Stomach (tissue), 9 donors: ENCODE measurements around the gene DNAJC1. TPM values are rescaled to one million over a fixed set of nuclear protein-coding genes. Genes with fewer than 3 reads are reported as not detected.

Experiments used
- DNase-seq, 2 donors: peaks; one replicate each; pipeline versions ENCODE4 v3.0.0 to v3.0.0-alpha.2; 2013 to 2019
- H3K27ac ChIP-seq, 5 donors: fragments of 200-600 bp in 4 of 5; sonication (generic) in 4 of 5; one replicate each; pipeline ENCODE4 v1.5.1; 2013 to 2019; ENCODE audit warnings: mild to moderate bottlenecking in 1 of 5, moderate library complexity in 1 of 5
- H3K27me3 ChIP-seq, 3 donors: fragments of 200-600 bp; sonication (generic); one replicate each; pipeline ENCODE4 v1.5.1; 2017 to 2019; ENCODE audit warnings: mixed run types in 1 of 3
- H3K36me3 ChIP-seq, 4 donors: fragments of 200-600 bp; sonication (generic); 1 replicate in 3 of 4; 2 replicates in 1 of 4; pipeline ENCODE4 v1.5.1; 2016 to 2019
- H3K4me1 ChIP-seq, 4 donors: fragments of 200-600 bp; sonication (generic); one replicate each; pipeline ENCODE4 v1.5.1; 2016 to 2019
- H3K4me3 ChIP-seq, 4 donors: fragments of 200-600 bp; sonication (generic) in 3 of 4; one replicate each; pipeline ENCODE4 v1.5.1; 2016 to 2019; ENCODE audit warnings: mild to moderate bottlenecking in 1 of 4
- H3K9me3 ChIP-seq, 4 donors: fragments of 200-600 bp; sonication (generic); one replicate each; pipeline ENCODE4 v1.5.1; 2016 to 2019
- CTCF ChIP-seq, 7 experiments: fragments of 450-650 bp in 4 of 7; fragments of 200-600 bp in 3 of 7; sonication (generic) in 3 of 7; IDR thresholded peaks; one replicate each; pipeline ENCODE4 v1.5.1; 2016 to 2019; ENCODE audit warnings: antibody characterized with exemption in 7 of 7, control low read depth in 2 of 7, mild to moderate bottlenecking in 1 of 7
- EP300 ChIP-seq: sonication (generic); formaldehyde crosslinking; IDR thresholded peaks from one replicate; pipeline ENCODE4 v1.6.1; 2017; ENCODE audit warnings: antibody characterized with exemption
- POLR2A ChIP-seq, 4 donors: fragments of 450-650 bp; IDR thresholded peaks; one replicate each; pipeline ENCODE4 v1.6.1; 2016; ENCODE audit warnings: antibody characterized with exemption in 4 of 4, control low read depth in 2 of 4, mild to moderate bottlenecking in 1 of 4, moderate library complexity in 1 of 4
- POLR2AphosphoS5 ChIP-seq, 3 donors: sonication (generic); formaldehyde crosslinking; IDR thresholded peaks; one replicate each; pipeline ENCODE4 v1.6.1; 2016; ENCODE audit warnings: antibody characterized with exemption in 3 of 3
- WGBS, 5 donors: extraction: QIAGEN DNeasy Blood & Tissue Kit in 3 of 5; methylation state at CpG; one replicate each; pipeline versions ENCODE4 v1.1.5 to v1.1.7; 2013 to 2018; 5-methylcytosine and 5-hydroxymethylcytosine counted together
- intact Hi-C: fragments of 100-400 bp; cut with DNase I; formaldehyde crosslinking; loops from one replicate; pipeline ENCODE4 v1.15.1; 2023; ENCODE audit warnings: low total_unique reads
- polyA plus RNA-seq, 3 donors: library from polyadenylated mRNA; stranded (reverse); fragments of 200-250 nt; gene quantifications; one replicate each; pipeline ENCODE4 v1.2.3, GENCODE V29; 2013
- total RNA-seq, 5 donors: library from RNA; depleted of rRNA; stranded (reverse); fragments of >200 nt; gene quantifications; one replicate each; pipeline versions ENCODE4 v1.1.0 to v1.2.3, GENCODE V29; 2014 to 2016
- donor health status: healthy with polysubstance abuse.
- donor health status: Bipolar disorder and iron deficiency.
- donor health status: healthy.

The DNAJC1 gene
- total and polyA plus RNA-seq, 8 donors = 16.3 to 344 (median 29.9) TPM

GRCh38 chr10:21976280-21976679 is 27.2 kb downstream of the DNAJC1 start:
- Histone ChIP-seq H3K27me3 (no peaks in the 10 kb centered on the region), H3K9me3 (no peaks in the 10 kb centered on the region), H3K4me1 (peaks cover 0 to 55% (median 34%) of the 10 kb centered on the region in 4 donors), H3K4me3 (no peak overlapping the region), H3K36me3 (no peaks in the 10 kb centered on the region), H3K27ac (no peak overlapping the region)
- 91 to 97% (median 92%) methylated on average over 2 of the region's 2 CpGs for WGBS, 5 donors
- DNase-seq = no peak
- TF ChIP-seq POLR2A (IDR thresholded peaks at IDR 0.05) (no peak), CTCF (IDR thresholded peaks at IDR 0.05) (no peak), EP300 (no peak), POLR2AphosphoS5 (IDR thresholded peaks at IDR 0.05) (no peak)
- intact Hi-C loops = no loop called here

GRCh38 chr10:21975378-21975990 is 28.0 kb downstream of the DNAJC1 start:
- TF ChIP-seq POLR2AphosphoS5 (IDR thresholded peaks at IDR 0.05) (no peak), POLR2A (IDR thresholded peaks at IDR 0.05) (no peak), CTCF (IDR thresholded peaks at IDR 0.05) (no peak), EP300 (no peak)
- Histone ChIP-seq H3K4me1 (peaks cover 0 to 51% (median 27%) of the 10 kb centered on the region in 4 donors), H3K9me3 (no peaks in the 10 kb centered on the region), H3K4me3 (no peak overlapping the region), H3K27me3 (no peaks in the 10 kb centered on the region), H3K27ac (no peak overlapping the region), H3K36me3 (no peaks in the 10 kb centered on the region)
- peak in 1 of 2 donors; percentile 35 for DNase-seq
- 19 to 52% (median 40%) methylated on average over 1 of the region's 1 CpG for WGBS, 5 donors
- intact Hi-C loops = no loop called here

GRCh38 chr10:21972584-21972983 is 30.9 kb downstream of the DNAJC1 start:
- 60 to 85% (median 69%) methylated on average over 1 of the region's 1 CpG for WGBS, 5 donors
- intact Hi-C loops = no loop called here
- TF ChIP-seq POLR2A (IDR thresholded peaks at IDR 0.05) (no peak), EP300 (no peak)

GRCh38 chr10:21969326-21970287 is 33.9 kb downstream of the DNAJC1 start:
- intact Hi-C loops = no loop called here
- TF ChIP-seq POLR2AphosphoS5 (IDR thresholded peaks at IDR 0.05) (no peak), EP300 (no peak), POLR2A (IDR thresholded peaks at IDR 0.05) (no peak), CTCF (IDR thresholded peaks at IDR 0.05) (no peak)
- WGBS, 5 donors = 93 to 95% (median 93%) methylated on average over 5 of the region's 5 CpGs
- H3K36me3 ChIP-seq = no peaks in the 10 kb centered on the region
- H3K27me3 ChIP-seq = no peaks in the 10 kb centered on the region
- H3K4me3 ChIP-seq = no peak overlapping the region
- H3K9me3 ChIP-seq = no peaks in the 10 kb centered on the region
- no peak for DNase-seq
- H3K4me1 ChIP-seq = peaks cover 0 to 22% (median 10%) of the 10 kb centered on the region in 4 donors
- no peak overlapping the region for H3K27ac ChIP-seq

More at GRCh38 chr10:21972584-21972983, 30.9 kb downstream of the DNAJC1 start:
- Histone ChIP-seq H3K9me3 (no peaks in the 10 kb centered on the region), H3K27ac (no peak overlapping the region), H3K4me3 (no peak overlapping the region), H3K27me3 (no peaks in the 10 kb centered on the region), H3K36me3 (no peaks in the 10 kb centered on the region), H3K4me1 (peaks cover 0 to 37% (median 9%) of the 10 kb centered on the region in 4 donors)
- no peak for DNase-seq
